A673 (cell line): ENCODE measurements around the gene MRPL10. TPM values are rescaled to one million over a fixed set of nuclear protein-coding genes. Genes with fewer than 3 reads are reported as not detected.

Source experiments
- BruUV-seq: library from RNA; stranded (reverse); fragments of 400-500 nt; replicated peaks from 2 replicates; lab custom pipeline; 2021; lab: Mats Ljungman, UMichigan
- CTCF ChIA-PET: fragments of 300-600 bp; sonication (Branson Sonifier 250); formaldehyde crosslinking; loops from one replicate; lab custom pipeline; 2022; ENCODE audit warnings: antibody characterized with exemption; lab: Charles Lee
- POLR2A ChIA-PET: fragments of 300-600 bp; sonication (Branson Sonifier 250); formaldehyde crosslinking; loops from one replicate; lab custom pipeline; 2022; ENCODE audit warnings: antibody characterized with exemption; ENCODE audit not compliant: low non-redundant PET; lab: Charles Lee
- DNase-seq: peaks from one replicate; pipeline ENCODE4 v3.0.0-alpha.2; 2015; ENCODE audit warnings: low spot score
- H3K27ac ChIP-seq: fragments of 200-600 bp; sonication (generic); 2 replicates; pipeline ENCODE4 v1.5.1; 2016; ENCODE audit warnings: mixed run types, low read depth, mild to moderate bottlenecking, mixed read lengths, antibody characterized with exemption, low read length; ENCODE audit not compliant: poor library complexity, severe bottlenecking
- H3K27me3 ChIP-seq: fragments of 200-600 bp; sonication (generic); replicated peaks from 2 replicates; pipeline ENCODE4 v1.6.1; 2017; ENCODE audit warnings: mixed run types, low read depth, mild to moderate bottlenecking, mixed read lengths, antibody characterized with exemption, low read length; ENCODE audit not compliant: insufficient read depth, poor library complexity
- H3K36me3 ChIP-seq: fragments of 200-600 bp; sonication (generic); 2 replicates; pipeline ENCODE4 v1.6.1; 2016; ENCODE audit warnings: mixed run types, mild to moderate bottlenecking, mixed read lengths, antibody characterized with exemption, low read length; ENCODE audit not compliant: insufficient read depth, poor library complexity, severe bottlenecking
- H3K4me1 ChIP-seq: fragments of 200-600 bp; sonication (generic); 2 replicates; pipeline ENCODE4 v1.6.1; 2017; ENCODE audit warnings: mixed run types, mild to moderate bottlenecking, mixed read lengths, antibody characterized with exemption, low read length; ENCODE audit not compliant: insufficient read depth, poor library complexity, severe bottlenecking
- H3K4me3 ChIP-seq: fragments of 200-600 bp; sonication (generic); 2 replicates; pipeline ENCODE4 v1.5.1; 2016; ENCODE audit warnings: low read depth, mixed run types, mild to moderate bottlenecking, mixed read lengths, low read length; ENCODE audit not compliant: poor library complexity, severe bottlenecking
- H3K9me3 ChIP-seq: fragments of 200-600 bp; sonication (generic); 2 replicates; pipeline ENCODE4 v1.6.1; 2016; ENCODE audit warnings: mixed run types, low read depth, mild to moderate bottlenecking, mixed read lengths, antibody characterized with exemption, low read length; ENCODE audit not compliant: poor library complexity, severe bottlenecking
- CTCF ChIP-seq: fragments of 300-800, 200-600 bp; sonication (generic); conservative IDR thresholded peaks from 2 replicates; pipeline ENCODE4 v1.5.1; 2017; ENCODE audit warnings: low read depth, mild to moderate bottlenecking, antibody characterized with exemption, low read length, moderate library complexity, mixed read lengths
- EZH2 ChIP-seq: fragments of 200-600 bp; sonication (generic); IDR thresholded peaks from 2 replicates; pipeline ENCODE4 v1.6.1; 2017; ENCODE audit warnings: borderline replicate concordance, low read depth, mild to moderate bottlenecking, mixed read lengths, antibody characterized with exemption, low read length; ENCODE audit not compliant: poor library complexity, severe bottlenecking
- intact Hi-C: fragments of 100-400 bp; cut with micrococcal nuclease; formaldehyde crosslinking; loops from one replicate; pipeline ENCODE4 v1.10.0; 2022; ENCODE audit not compliant: unreplicated experiment
- total RNA-seq: library from RNA; stranded (reverse); gene quantifications from 2 replicates; pipeline ENCODE4 v1.2.3, GENCODE V29; 2021

MRPL10 gene
- total RNA-seq, 1 experiment from 2014 or later, result 30.5 TPM

- peaks cover 7% of the 10 kb centered on the region for H3K4me1 ChIP-seq
- intact Hi-C loops, result no loop called here
- H3K27me3 ChIP-seq, result no peaks in the 10 kb centered on the region
- no peaks in the 10 kb centered on the region for H3K36me3 ChIP-seq
- no peaks in the 10 kb centered on the region for H3K9me3 ChIP-seq
- no peak overlapping the region for H3K27ac ChIP-seq
- TF ChIP-seq CTCF, result no peak
- no peak for TF ChIP-seq EZH2
- DNase-seq, result no peak
- H3K4me3 ChIP-seq, result no peak overlapping the region
- ChIA-PET CTCF (no interaction called here), POLR2A (no interaction called here)
- BruUV-seq, result no TSS peak
Measured at GRCh38 chr17:47819475-47819874, 11.9 kb downstream of the MRPL10 start.

GRCh38 chr17:47818002-47818695 is 13.2 kb downstream of the MRPL10 start:
- Histone ChIP-seq H3K27me3 (no peaks in the 10 kb centered on the region), H3K4me3 (no peak overlapping the region), H3K36me3 (no peaks in the 10 kb centered on the region), H3K27ac (no peak overlapping the region), H3K9me3 (no peaks in the 10 kb centered on the region), H3K4me1 (peaks cover 7% of the 10 kb centered on the region)
- no peak for DNase-seq
- no peak for TF ChIP-seq CTCF
- ChIA-PET CTCF (no interaction called here), POLR2A (no interaction called here)
- BruUV-seq, result no TSS peak
- intact Hi-C loops, result no loop called here

GRCh38 chr17:47816947-47817346 is 14.4 kb downstream of the MRPL10 start:
- POLR2A ChIA-PET, result no interaction called here
- H3K4me1 ChIP-seq, result peaks cover 4% of the 10 kb centered on the region
- CTCF ChIA-PET, result no interaction called here
- no peak for DNase-seq
- intact Hi-C loops, result no loop called here
- H3K27ac ChIP-seq, result no peak overlapping the region
- H3K9me3 ChIP-seq, result no peaks in the 10 kb centered on the region
- TF ChIP-seq EZH2, result no peak
- no peak for TF ChIP-seq CTCF
- H3K4me3 ChIP-seq, result no peak overlapping the region
- no peaks in the 10 kb centered on the region for H3K27me3 ChIP-seq
- BruUV-seq, result no TSS peak
- H3K36me3 ChIP-seq, result no peaks in the 10 kb centered on the region
